GM12864 (cell line): Measurements from ENCODE around the gene ATP4B.

Source experiments
- DNase-seq: peaks from one replicate; pipeline ENCODE4 v3.0.0-alpha.2; 2011; ENCODE audit warnings: low read depth
- H3K4me3 ChIP-seq: 2 replicates; pipeline ENCODE4 v1.5.1; 2011; ENCODE audit warnings: mild to moderate bottlenecking, low read depth, low read length, control low read depth
- CTCF ChIP-seq: IDR thresholded peaks from 2 replicates; pipeline ENCODE4 v1.5.1; 2011; ENCODE audit warnings: low read depth, mild to moderate bottlenecking, moderate library complexity, low read length, control low read depth, inconsistent platforms; ENCODE audit errors: missing control alignments

Gene ATP4B

GRCh38 chr13:113610266-113610665, 47.7 kb downstream of the ATP4B start:
- TF ChIP-seq CTCF: no peak
- no peak overlapping the region for H3K4me3 ChIP-seq
- no peak for DNase-seq

- H3K4me3 ChIP-seq: no peak overlapping the region
- no peak for DNase-seq
- no peak for TF ChIP-seq CTCF
Observed at GRCh38 chr13:113609616-113610015, 48.4 kb downstream of the ATP4B start.

GRCh38 chr13:113608967-113609533, 48.9 kb downstream of the ATP4B start:
- DNase-seq: no peak
- no peak overlapping the region for H3K4me3 ChIP-seq
- TF ChIP-seq CTCF: no peak

GRCh38 chr13:113607889-113608635, 49.9 kb downstream of the ATP4B start:
- no peak for DNase-seq
- TF ChIP-seq CTCF: no peak
- H3K4me3 ChIP-seq: no peak overlapping the region

GRCh38 chr13:113607056-113607888, 50.7 kb downstream of the ATP4B start:
- no peak overlapping the region for H3K4me3 ChIP-seq
- TF ChIP-seq CTCF: no peak
- DNase-seq: no peak

GRCh38 chr13:113605866-113606438, 52.0 kb downstream of the ATP4B start:
- DNase-seq: no peak
- no peak for TF ChIP-seq CTCF
- H3K4me3 ChIP-seq: no peak overlapping the region
